ENCODE results near the gene ZBTB2.
"Not testable (repeated sequence)": the region's sequence is repeated elsewhere in the genome, so short reads cannot be mapped to it uniquely, and the experiment has no call there.

Gene ZBTB2

DNA sequence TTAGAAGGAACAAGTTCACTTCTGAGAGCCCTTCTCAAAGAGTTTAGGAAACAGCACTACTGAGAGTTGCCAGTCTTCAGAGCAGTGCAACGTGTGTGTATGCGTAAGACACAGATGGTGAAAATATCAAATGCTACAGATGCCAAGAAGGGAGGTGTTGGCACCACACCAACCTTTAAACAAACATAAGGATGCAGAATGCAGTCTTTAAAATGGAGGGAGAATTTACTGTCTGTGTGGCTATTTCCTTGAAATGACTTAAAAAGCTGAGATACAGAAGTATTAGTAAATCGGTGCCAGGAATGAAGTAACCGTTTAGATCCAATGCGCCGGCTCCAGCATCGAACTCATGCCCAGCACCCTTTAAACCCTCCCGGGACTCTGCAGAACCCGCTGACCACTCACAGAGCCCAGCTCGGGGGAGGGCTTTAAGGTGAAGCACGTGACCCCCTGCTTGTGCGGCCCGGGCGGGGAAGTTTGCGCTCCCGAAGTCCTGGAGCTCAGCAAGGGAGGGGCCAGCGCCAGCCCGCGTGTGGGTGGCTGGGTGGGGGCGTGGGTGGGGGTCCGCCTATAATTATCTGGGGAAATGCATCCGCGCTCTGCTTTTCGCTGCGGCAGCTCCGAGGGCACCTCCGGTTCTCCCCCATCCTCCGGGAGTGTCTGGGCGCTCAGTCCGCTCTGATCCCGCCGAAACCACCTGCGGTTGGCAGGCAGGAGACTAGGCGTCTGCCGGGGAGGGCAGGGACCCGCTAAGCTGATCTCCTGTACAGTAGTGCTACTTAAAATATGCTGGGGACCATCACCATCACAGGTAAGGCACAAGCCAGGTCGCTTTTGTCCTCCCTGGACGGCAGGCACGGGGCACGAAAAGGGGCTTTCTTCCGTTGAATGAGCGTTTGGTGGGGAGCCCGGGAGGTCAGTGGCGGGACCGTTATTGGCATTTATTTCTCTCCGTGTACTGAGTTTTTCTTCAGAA is 66.0 kb downstream of the ZBTB2 start:
- DNase-seq, result peak; percentile 60

DNA sequence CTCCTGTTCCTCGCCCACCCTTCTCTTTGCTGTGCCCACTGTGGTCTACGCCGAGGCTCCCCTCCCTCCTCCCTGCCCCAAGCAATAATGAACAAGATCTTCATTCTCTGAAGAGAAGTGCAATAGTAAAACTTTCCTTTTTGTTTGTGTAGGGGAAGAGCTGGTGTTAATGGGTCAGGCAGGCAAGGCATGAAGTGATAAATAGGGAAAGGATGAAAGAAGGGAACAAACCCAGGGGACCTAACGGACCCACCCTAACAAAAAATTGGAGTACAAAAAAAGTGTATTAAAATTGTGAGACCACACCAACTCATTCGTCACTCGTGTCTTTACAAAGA is 66.9 kb downstream of the ZBTB2 start:
- DNase-seq, result no peak

DNA sequence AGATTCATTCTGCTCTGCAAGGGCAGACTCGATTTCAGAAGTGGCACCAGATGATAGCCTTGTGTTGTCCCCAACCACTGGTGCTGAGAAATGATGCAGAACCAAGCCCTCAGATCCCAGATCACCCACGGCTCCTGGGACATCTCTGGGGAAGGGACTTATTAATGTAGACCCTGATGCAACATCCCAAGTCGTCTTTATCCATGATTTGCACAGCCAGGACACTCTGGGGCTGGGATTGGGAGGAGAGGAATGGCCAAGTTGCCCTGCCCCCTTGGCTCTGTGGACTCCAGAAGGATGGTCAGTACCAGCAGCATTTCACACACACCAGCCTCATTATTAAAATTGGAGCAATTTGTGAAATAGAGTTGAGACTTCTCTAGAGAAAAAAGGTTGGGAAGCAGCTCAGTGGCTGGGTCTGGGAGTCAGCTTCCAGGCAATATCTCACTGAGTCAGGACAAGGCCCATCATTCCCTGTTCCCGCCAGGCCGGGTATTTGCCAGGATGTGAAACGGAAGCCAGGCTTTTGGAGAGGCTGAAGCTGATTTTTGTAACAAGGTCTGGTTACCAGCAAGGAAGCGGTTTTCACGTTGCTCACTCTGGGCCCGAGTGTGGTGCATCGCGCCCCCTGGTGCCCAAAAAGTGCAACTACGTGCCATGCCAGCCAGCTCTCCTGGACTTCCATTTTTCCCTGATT is 67.4 kb downstream of the ZBTB2 start:
- peak; percentile 76 for DNase-seq

DNA sequence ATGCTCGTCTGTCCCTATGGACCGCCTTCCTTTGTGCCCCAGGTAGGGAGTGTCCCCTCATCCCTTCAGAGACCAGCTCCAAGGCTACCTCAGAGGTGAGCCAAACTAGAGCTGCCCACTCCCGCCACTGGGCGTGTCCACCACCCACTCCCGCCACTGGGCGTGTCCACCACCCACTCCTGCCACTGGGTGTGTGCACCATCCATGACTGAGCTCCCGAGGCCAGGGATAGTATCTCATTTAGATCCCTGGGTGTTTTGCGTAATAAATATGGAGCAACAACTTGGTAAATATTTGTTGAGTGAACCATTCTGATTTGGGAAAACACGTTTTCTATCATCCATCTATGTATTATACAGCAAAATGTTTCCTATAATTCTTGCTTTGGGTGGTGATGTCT is 68.8 kb downstream of the ZBTB2 start:
- no peak for DNase-seq

DNA sequence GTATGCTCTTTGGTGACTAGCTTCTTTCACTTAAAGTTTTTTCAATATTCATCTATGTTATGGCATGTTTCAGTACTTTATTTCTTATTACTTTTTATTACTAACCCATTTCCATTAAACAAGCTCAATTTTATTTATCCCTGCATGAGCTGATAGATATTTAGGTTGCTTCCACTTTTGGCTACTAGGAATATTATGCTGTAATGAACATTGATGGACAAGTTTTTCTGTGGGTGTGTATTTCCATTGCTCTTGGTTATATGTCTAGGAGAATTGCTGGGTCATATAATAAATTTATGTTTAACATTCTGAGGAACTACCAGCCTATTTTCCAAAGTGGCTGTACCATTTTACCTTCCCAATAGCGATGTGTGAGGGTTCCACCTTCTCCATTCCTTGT is 69.9 kb downstream of the ZBTB2 start:
- no peak for DNase-seq

DNA sequence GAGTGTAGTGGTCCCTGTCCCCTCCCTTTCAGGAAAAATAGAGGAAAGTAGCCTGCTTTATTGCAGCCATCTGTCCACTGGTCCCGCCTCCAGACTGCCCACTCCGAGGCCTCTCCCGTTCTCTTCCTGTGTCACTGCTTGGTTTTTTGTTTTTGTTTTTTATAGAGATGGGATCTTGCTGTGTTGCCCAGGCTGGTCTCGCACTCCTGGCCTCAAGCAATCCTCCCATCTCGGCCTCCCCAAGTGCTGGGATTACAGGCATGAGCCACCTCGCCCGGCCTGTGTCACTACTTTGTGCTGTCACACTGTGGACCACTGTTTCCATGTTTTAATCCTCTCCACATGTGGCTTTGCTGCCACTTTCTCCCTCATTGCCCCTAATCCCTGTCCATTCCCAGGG is 71.2 kb downstream of the ZBTB2 start:
- DNase-seq, result no peak

DNA sequence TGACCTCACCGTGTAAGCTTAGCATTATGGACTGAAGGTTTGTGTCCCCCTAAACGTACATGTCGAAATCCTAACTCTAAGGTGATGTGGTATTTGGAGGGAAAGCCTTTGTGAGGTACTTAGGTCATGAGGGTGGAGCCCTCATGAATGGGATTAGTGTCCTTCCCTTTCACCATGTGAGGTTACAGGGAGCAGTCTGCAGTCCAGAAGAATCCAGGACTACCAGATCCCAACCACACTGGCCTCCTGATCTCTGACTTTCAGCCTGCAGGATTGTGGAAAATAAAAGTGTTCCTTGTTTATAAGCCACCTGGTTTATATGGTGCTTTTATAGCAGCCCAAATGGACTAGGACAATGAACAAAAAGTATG is 73.4 kb downstream of the ZBTB2 start:
- no peak for DNase-seq

DNA sequence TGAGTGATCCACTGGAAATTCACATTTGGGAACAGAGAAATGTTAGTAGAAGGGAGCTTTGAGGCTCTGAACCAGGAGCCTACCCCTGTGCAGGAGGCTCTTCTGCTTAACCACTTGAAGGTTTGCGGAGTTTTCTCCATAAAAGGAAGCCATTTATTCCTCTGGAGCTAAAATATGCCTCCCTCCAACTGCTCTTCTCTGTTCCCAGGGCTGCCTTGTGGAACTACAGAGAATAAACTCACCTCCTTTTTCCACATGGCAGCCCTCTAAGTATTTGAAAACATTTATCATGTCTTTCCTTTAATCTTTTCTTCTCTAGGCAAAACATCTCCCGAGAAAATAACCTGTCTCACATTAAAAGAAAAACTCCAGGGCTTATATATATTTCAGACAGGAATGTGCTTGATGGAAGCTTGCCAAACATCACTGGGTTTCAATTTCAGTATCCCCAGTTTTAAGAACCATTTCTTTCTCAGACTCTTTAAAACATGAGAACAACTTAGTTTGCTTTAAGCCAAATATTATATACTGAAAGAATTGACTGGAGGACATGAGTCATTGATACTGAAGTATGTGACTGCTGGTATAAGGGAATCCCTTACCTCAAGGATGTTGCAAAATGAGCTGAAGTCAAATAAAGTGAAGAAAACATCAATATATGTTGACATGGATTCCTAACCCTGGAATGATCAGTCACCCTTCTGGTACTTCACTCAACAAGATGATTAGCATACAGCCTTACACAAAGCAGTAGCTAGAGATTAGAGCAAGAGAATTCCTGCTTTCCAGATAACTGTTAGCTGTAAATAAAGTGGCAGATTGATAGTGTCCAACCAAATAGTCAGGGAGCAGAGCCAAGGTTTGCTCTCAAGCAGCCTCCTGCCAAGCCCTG is 74.0 kb downstream of the ZBTB2 start:
- DNase-seq, result no peak

DNA sequence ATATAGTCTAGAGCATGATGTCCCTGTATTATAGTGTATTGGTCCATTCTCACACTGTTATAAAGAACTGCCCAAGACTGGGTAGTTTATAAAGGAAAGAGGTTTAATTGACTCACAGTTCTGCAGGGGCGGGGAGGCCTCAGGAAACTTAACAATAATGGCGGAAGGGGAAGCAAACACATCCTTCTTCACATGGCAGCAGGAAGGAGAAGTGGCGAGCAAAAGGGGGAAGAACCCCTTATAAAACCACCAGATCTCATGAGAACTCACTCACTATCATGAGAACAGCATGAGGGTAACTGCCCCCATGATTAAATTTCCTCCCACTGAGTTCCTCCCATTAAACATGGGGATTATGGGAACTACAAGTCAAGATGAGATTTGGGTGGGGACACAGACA is 75.7 kb downstream of the ZBTB2 start:
- not testable (repeated sequence) for DNase-seq
